Common myeloid progenitor, CD34-positive (primary cell): Measurements from ENCODE around the gene COQ5.

Experiments used
- CTCF ChIA-PET: fragments of 350-600 bp; sonication (Branson Sonifier 250); formaldehyde crosslinking; loops from one replicate; lab custom pipeline; 2021; ENCODE audit warnings: antibody characterized with exemption; lab: Charles Lee
- POLR2A ChIA-PET: fragments of 350-600 bp; sonication (Branson Sonifier 250); formaldehyde crosslinking; loops from one replicate; lab custom pipeline; 2021; ENCODE audit warnings: antibody characterized with exemption; lab: Charles Lee
- DNase-seq, 3 donors: peaks; one replicate each; pipeline versions ENCODE4 v3.0.0 to v3.0.0-alpha.2; 2013
- H3K27ac ChIP-seq, 2 experiments: 1 replicate in 1 of 2; 2 replicates in 1 of 2; pipeline ENCODE4 v1.7.0; 2013; ENCODE audit warnings: inconsistent platforms in 2 of 2, low read length in 2 of 2, mild to moderate bottlenecking in 2 of 2, low read depth in 1 of 2, moderate library complexity in 1 of 2; ENCODE audit not compliant: severe bottlenecking in 2 of 2, insufficient read depth in 1 of 2, poor library complexity in 1 of 2
- H3K27me3 ChIP-seq, 5 experiments: replicated peaks in 2 of 5; 1 replicate in 3 of 5; 2 replicates in 2 of 5; pipeline versions ENCODE4 v1.6.1 to v1.7.0; 2013; ENCODE audit warnings: low read length in 4 of 5, mild to moderate bottlenecking in 2 of 5, moderate library complexity in 2 of 5, inconsistent platforms in 1 of 5; ENCODE audit not compliant: insufficient read depth in 5 of 5, control insufficient read depth in 4 of 5
- H3K36me3 ChIP-seq, 4 experiments: 1 replicate in 2 of 4; 2 replicates in 2 of 4; pipeline versions ENCODE4 v1.6.1 to v1.7.0; 2013; ENCODE audit warnings: low read length in 3 of 4, control low read depth in 1 of 4, mild to moderate bottlenecking in 1 of 4; ENCODE audit not compliant: control insufficient read depth in 4 of 4, insufficient read depth in 4 of 4
- H3K4me1 ChIP-seq, 4 experiments: 1 replicate in 3 of 4; 2 replicates in 1 of 4; pipeline versions ENCODE4 v1.6.1 to v1.7.1; 2013; ENCODE audit warnings: low read length in 3 of 4, mild to moderate bottlenecking in 3 of 4, control low read depth in 1 of 4, inconsistent platforms in 1 of 4, moderate library complexity in 1 of 4; ENCODE audit not compliant: control insufficient read depth in 4 of 4, insufficient read depth in 4 of 4; ENCODE audit errors: control extremely low read depth in 1 of 4
- H3K4me3 ChIP-seq, 7 experiments: 1 replicate in 4 of 7; 2 replicates in 3 of 7; pipeline versions ENCODE4 v1.5.1 to v1.7.0; 2013; ENCODE audit warnings: mild to moderate bottlenecking in 7 of 7, low read length in 6 of 7, moderate library complexity in 6 of 7, inconsistent platforms in 2 of 7, low read depth in 2 of 7, control low read depth in 1 of 7; ENCODE audit not compliant: insufficient read depth in 4 of 7, control insufficient read depth in 1 of 7; ENCODE audit errors: extremely low read depth in 1 of 7
- H3K9me3 ChIP-seq, 5 experiments: 1 replicate in 4 of 5; 2 replicates in 1 of 5; pipeline versions ENCODE4 v1.6.1 to v1.7.1; 2013; ENCODE audit warnings: low read length in 4 of 5, mild to moderate bottlenecking in 2 of 5, inconsistent platforms in 1 of 5, low read depth in 1 of 5, moderate library complexity in 1 of 5; ENCODE audit not compliant: control insufficient read depth in 4 of 5, insufficient read depth in 2 of 5; ENCODE audit errors: control extremely low read depth in 1 of 5
- WGBS: methylation state at CpG from one replicate; pipeline ENCODE4 v1.1.5; 2013; ENCODE audit not compliant: insufficient coverage; 5-methylcytosine and 5-hydroxymethylcytosine counted together

Gene COQ5

DNA sequence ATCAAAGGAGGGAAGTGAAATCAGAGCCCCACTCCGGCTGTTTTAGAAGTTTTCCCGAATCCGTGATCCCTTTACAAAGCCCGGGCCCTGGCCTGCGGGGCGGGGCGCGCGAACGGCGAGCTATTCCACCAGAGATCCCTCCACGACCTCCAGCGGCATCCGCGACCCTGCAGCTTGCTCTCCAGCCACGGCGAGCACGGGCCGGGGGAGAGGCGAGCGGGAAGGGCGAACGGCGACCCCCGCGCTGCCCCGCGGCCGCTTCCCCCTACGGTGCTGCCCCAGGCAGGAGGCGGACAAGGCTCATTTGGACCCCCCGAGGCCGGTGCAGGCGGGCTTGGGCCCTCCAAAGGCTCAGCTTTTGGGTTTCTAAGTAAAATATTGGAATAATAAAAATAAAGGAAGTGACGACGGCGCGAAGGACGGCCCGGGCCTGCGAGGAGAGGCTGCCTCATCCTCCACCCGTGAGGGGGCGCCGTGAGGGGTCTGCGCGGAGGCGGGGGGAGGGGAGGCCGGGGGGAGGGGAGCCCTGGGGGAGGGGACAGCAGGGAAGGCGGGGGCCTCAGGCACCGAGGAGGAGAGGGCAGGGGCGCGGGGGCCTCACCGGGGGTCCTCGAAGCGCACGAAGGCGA, 60.0 kb downstream of the COQ5 start:
- CTCF ChIA-PET: interaction anchor here (1.0 to 27.3 kb wide), 9 partner anchors 12 to 136 kb away, joined by 3 to 545 read pairs (median 6); partner anchors contain the start of genes COX6A1, DYNLL1, GATC and TRIAP1
- H3K4me1 ChIP-seq: peaks cover 7 to 44% (median 28%) of the 10 kb centered on the region in 4 experiments
- no peaks in the 10 kb centered on the region for H3K9me3 ChIP-seq
- no peaks in the 10 kb centered on the region for H3K27me3 ChIP-seq
- 0% methylated on average over 15 of the region's 57 CpGs for WGBS
- H3K4me3 ChIP-seq: peak overlapping the region; percentile 85 to 97 (median 93)
- POLR2A ChIA-PET: interaction anchor here (0.6 to 1.8 kb wide), 7 partner anchors 10 to 827 kb away, joined by 3 to 9 read pairs (median 4); partner anchors contain the start of genes GATC, RNU4-1 and TRIAP1
- DNase-seq: peak; percentile 18 to 76 (median 54)
- peaks cover 7 to 34% (median 20%) of the 10 kb centered on the region in 4 experiments for H3K36me3 ChIP-seq
- H3K27ac ChIP-seq: peak overlapping the region; percentile 89 to 95

DNA sequence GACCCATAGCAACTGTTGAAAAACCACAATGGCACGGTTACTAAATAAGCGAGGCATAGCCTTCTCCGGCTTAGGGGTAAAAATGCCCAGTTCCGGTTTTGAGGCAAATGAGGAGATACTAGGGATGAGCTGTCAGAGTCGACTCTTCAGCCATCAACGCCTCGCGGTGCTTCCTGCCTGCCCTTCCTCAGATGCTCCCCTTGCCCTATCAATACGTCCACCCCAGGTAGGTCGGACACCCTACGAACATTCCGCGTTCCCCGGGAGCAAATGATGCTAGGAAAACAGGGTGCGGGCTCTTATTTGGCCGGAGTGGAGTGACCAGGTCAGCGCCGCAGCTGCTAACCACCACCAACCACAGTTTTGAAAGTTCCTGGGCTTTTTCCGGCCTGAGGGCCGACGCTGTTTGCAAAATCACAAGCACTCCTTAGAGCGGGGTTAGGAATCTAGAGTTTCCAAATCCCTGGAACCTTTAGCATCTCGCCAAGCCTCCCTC, 60.6 kb downstream of the COQ5 start:
- 2% methylated on average over 21 of the region's 23 CpGs for WGBS
- H3K27ac ChIP-seq: peak overlapping the region; percentile 89 to 95
- ChIA-PET CTCF (interaction anchor here (0.8 to 27.3 kb wide), 9 partner anchors 13 to 136 kb away, joined by 3 to 545 read pairs (median 6); partner anchors contain the start of genes COX6A1, DYNLL1, GATC and TRIAP1), POLR2A (interaction anchor here (0.6 to 1.8 kb wide), 7 partner anchors 9 to 827 kb away, joined by 3 to 9 read pairs (median 3); partner anchors contain the start of gene RNU4-1)
- peaks cover 7 to 41% (median 28%) of the 10 kb centered on the region in 4 experiments for H3K4me1 ChIP-seq
- H3K36me3 ChIP-seq: peaks cover 12 to 39% (median 26%) of the 10 kb centered on the region in 4 experiments
- H3K4me3 ChIP-seq: peak overlapping the region; percentile 85 to 97 (median 93)
- H3K27me3 ChIP-seq: no peaks in the 10 kb centered on the region
- no peak for DNase-seq
- no peaks in the 10 kb centered on the region for H3K9me3 ChIP-seq

DNA sequence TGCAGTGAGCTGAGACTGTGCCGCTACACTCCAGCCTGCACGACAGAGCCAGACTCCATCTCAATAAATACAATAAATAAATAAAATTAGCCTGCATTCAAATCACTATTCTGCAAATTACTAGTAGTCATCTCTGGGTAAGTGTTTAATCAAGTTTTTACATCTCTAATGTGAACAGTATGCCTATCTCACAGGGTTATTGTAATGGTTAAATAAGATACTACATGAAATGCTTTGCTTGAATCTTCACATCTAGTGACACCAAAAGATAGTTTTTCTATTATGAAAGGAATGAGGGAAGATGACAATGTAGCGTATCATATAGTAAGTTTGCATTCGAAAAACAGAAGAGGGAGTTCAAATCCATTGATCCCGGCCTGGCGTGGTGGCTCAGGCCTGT, 61.5 kb downstream of the COQ5 start:
- ChIA-PET CTCF (interaction anchor here (0.8 to 27.3 kb wide), 9 partner anchors 8 to 165 kb away, joined by 3 to 545 read pairs (median 5); partner anchors contain the start of genes COX6A1, DYNLL1, GATC and SIRT4), POLR2A (interaction anchor here (0.6 to 1.5 kb wide), 3 partner anchors 15 to 174 kb away, joined by 3 to 4 read pairs (median 3); partner anchors contain the start of gene RNU4-1)
- H3K4me1 ChIP-seq: peaks cover 7 to 39% (median 28%) of the 10 kb centered on the region in 4 experiments
- H3K27ac ChIP-seq: no peak overlapping the region
- 97% methylated on average over 4 of the region's 6 CpGs for WGBS
- H3K9me3 ChIP-seq: no peaks in the 10 kb centered on the region
- no peaks in the 10 kb centered on the region for H3K27me3 ChIP-seq
- no peak for DNase-seq
- peak overlapping the region in 1 of 7 experiments; percentile 93 for H3K4me3 ChIP-seq
- peaks cover 15 to 48% (median 35%) of the 10 kb centered on the region in 4 experiments for H3K36me3 ChIP-seq

DNA sequence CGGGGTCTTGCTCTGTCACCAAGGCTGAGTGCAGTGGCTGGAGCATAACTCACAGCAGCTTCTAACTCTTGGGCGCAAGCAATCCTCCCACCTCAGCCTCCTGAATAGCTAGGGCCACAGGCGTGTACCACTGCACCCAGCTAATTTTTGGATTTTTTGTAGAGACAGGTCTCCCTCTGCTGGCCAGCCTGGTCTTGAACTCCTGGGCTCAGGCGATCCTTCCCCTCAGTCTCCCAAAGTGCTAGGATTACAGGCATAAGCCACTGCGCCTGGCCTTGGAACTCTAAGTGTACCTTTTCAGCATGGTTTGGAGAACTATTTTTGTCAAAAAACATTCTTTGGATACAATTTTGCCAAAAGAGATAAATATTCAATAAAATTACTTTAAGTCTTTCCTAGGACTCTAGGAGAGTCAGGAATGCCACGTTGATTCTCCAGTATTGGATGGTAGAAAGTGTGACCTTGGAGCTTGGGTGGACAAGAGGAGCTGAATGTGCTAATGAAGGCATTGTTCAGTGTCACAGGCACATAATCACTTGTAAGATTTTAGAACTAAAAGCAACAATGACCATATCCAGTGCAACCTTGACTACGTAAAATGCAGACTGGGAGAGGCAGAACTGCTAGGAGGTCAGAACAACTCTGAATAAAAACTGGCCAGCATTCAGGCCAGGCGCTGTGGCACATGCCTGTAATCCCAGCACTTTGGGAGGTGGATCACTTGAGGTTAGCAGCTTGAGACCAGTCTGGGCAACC, 62.2 kb downstream of the COQ5 start:
- Histone ChIP-seq H3K4me1 (peaks cover 7 to 36% (median 28%) of the 10 kb centered on the region in 4 experiments), H3K27me3 (no peaks in the 10 kb centered on the region), H3K27ac (no peak overlapping the region), H3K9me3 (no peaks in the 10 kb centered on the region), H3K4me3 (no peak overlapping the region), H3K36me3 (peaks cover 17 to 55% (median 41%) of the 10 kb centered on the region in 4 experiments)
- DNase-seq: peak; percentile 69 to 81 (median 81)
- ChIA-PET CTCF (interaction anchor here (0.6 to 27.3 kb wide), 15 partner anchors 9 to 1023 kb away, joined by 3 to 545 read pairs (median 4); partner anchors contain the start of genes COX6A1, GATC, SIRT4 and TRIAP1), POLR2A (no interaction called here)
- 69% methylated on average over 6 of the region's 8 CpGs for WGBS

DNA sequence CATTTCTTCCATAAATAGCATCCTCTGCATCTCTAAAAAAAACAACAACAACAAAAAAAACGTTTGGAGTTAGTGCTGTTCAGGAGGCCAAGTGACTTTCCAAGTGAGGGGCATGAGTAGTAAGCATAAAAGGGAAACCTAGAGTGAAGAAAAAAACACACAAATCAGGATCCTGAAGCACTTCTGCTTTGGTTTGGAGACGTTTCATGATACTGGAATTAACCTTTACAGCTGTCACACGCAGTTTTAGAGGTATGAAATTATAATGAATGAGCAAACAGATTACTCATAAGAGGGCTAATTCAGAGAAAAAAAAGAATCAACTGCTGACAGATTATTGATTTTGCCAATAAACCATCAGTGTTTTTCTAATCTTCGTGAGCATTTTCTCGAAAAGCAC, 63.2 kb downstream of the COQ5 start:
- ChIA-PET CTCF (interaction anchor here (0.7 to 27.3 kb wide), 9 partner anchors 10 to 1024 kb away, joined by 3 to 545 read pairs (median 4); partner anchors contain the start of genes COX6A1, GATC and TRIAP1), POLR2A (no interaction called here)
- Histone ChIP-seq H3K9me3 (no peaks in the 10 kb centered on the region), H3K27me3 (no peaks in the 10 kb centered on the region), H3K36me3 (peaks cover 17 to 64% (median 45%) of the 10 kb centered on the region in 4 experiments), H3K4me3 (no peak overlapping the region), H3K27ac (no peak overlapping the region), H3K4me1 (peaks cover 7 to 36% (median 28%) of the 10 kb centered on the region in 4 experiments)
- no peak for DNase-seq
- 60% methylated on average over 1 of the region's 5 CpGs for WGBS

DNA sequence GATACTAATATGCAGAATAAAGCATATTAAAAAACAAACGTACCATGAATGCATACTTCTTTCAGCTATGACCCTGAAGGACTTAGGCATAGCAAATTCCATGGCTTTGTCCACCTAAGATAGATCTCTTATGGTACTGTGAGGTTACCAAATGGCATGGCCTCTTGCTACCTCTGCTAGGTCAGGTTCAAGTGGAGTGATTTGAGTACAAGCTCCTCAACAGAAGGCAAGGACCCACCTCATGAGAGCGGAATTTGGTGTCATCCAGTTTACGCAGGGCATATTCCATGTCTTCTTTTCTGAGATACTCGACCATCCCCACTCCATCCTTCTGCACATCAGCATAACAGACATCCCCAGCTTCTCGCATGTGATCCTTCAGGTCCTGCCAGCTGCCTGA, 65.2 kb downstream of the COQ5 start:
- no peak for DNase-seq
- H3K27me3 ChIP-seq: no peaks in the 10 kb centered on the region
- POLR2A ChIA-PET: interaction anchor here (0.6 kb wide), 1 partner anchor 46 kb away, joined by 4 read pairs; no protein-coding TSS in a partner anchor
- 95% methylated on average over 4 of the region's 5 CpGs for WGBS
- H3K4me3 ChIP-seq: no peak overlapping the region
- no peak overlapping the region for H3K27ac ChIP-seq
- H3K4me1 ChIP-seq: peaks cover 2 to 29% (median 21%) of the 10 kb centered on the region in 4 experiments
- H3K9me3 ChIP-seq: no peaks in the 10 kb centered on the region
- peaks cover 21 to 80% (median 59%) of the 10 kb centered on the region in 4 experiments for H3K36me3 ChIP-seq
- CTCF ChIA-PET: interaction anchor here (1.0 to 27.3 kb wide), 5 partner anchors 9 to 112 kb away, joined by 3 to 545 read pairs (median 4); partner anchors contain the start of genes COX6A1, GATC and TRIAP1
